ENCODE results near the gene SPTLC3. TPM values are rescaled to one million over a fixed set of nuclear protein-coding genes. Genes with fewer than 3 reads are reported as not detected.

SPTLC3 gene
- total RNA-seq, 3 donors from 2014 or later, result 7.7 to 11.1 (median 7.9) TPM

DNA sequence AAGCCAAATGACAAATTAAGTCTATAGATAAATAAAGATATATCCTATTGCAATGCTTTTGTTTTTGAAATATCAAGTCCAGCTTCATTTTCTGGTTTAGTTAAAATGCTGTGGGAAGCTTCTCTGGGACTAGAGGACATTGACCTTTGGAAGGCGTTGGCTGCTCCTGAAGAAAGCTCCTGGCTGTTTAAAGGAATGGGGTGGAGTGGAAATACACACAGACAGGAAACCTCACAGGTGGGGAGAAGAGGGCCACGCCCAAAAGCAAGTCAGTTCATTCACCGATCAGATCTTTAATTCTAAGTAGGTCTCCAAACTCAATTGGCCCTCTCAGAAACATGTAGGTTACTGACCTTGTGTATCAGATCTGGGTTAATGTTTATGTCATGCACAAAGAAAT lies 59.6 kb downstream of the SPTLC3 start:
- Histone ChIP-seq H3K27me3 (no peaks in the 10 kb centered on the region), H3K9me3 (peaks cover 0 to 5% of the 10 kb centered on the region in 2 donors), H3K27ac (no peak overlapping the region), H3K4me1 (no peaks in the 10 kb centered on the region), H3K36me3 (no peaks in the 10 kb centered on the region), H3K4me3 (no peak overlapping the region)
- intact Hi-C loops (cut with DNase I; ENCODE audit: low total_unique reads), result no loop called here
- no peak for DNase-seq (ENCODE audit: low spot score in 2 of 2)
- TF ChIP-seq, protein P1, sequence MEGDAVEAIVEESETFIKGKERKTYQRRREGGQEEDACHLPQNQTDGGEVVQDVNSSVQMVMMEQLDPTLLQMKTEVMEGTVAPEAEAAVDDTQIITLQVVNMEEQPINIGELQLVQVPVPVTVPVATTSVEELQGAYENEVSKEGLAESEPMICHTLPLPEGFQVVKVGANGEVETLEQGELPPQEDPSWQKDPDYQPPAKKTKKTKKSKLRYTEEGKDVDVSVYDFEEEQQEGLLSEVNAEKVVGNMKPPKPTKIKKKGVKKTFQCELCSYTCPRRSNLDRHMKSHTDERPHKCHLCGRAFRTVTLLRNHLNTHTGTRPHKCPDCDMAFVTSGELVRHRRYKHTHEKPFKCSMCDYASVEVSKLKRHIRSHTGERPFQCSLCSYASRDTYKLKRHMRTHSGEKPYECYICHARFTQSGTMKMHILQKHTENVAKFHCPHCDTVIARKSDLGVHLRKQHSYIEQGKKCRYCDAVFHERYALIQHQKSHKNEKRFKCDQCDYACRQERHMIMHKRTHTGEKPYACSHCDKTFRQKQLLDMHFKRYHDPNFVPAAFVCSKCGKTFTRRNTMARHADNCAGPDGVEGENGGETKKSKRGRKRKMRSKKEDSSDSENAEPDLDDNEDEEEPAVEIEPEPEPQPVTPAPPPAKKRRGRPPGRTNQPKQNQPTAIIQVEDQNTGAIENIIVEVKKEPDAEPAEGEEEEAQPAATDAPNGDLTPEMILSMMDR (IDR thresholded peaks at IDR 0.05), result no peak
- TF ChIP-seq POLR2AphosphoS5 (IDR thresholded peaks at IDR 0.05) (no peak), POLR2A (IDR thresholded peaks at IDR 0.05) (no peak)

DNA sequence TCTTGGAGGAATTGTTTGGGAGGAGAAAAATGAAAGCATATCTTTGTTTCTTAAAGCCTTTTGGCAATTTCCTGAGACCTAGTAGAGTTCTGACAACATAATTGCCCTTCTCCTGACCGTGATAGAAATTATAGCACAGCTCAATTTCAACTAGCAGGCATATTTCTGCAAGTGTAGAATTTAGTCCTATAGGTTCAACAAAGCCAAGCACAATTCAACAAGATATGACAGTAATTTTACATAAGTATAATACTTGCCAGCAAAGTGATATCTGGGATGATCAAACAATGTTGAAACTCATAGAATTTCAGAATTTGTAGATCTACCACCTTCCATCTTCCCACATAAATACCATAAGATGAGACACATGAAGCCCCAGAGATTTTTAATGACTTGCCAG lies 73.1 kb downstream of the SPTLC3 start:
- Histone ChIP-seq H3K27ac (no peak overlapping the region), H3K9me3 (no peaks in the 10 kb centered on the region), H3K4me3 (no peak overlapping the region), H3K36me3 (no peaks in the 10 kb centered on the region), H3K4me1 (no peaks in the 10 kb centered on the region), H3K27me3 (no peaks in the 10 kb centered on the region)
- intact Hi-C loops (cut with DNase I; ENCODE audit: low total_unique reads), result no loop called here
- TF ChIP-seq POLR2A (IDR thresholded peaks at IDR 0.05) (no peak), POLR2AphosphoS5 (IDR thresholded peaks at IDR 0.05) (no peak)
- TF ChIP-seq, protein P1 (IDR thresholded peaks at IDR 0.05), result no peak
- no peak for DNase-seq (ENCODE audit: low spot score in 2 of 2)

DNA sequence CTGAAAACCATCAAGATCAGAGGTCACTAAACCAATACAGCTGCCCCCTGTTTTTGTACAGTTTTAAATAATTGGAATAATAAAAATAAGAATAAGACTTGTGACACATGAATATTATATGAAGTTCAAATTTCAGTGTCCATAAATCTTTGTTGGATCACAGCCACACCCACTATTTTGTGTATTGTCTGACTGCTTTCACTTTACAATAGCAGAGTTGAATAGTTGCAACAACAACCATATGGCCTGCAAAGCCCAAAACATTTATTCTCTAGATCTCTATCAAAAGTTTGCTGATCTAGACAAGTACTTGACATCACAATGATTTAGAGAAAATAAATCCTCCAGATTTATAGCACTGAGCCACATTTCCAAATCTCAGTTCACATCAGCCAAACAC lies 73.6 kb downstream of the SPTLC3 start:
- intact Hi-C loops (cut with DNase I; ENCODE audit: low total_unique reads), result no loop called here
- H3K27ac ChIP-seq, result no peak overlapping the region
- no peaks in the 10 kb centered on the region for H3K36me3 ChIP-seq
- H3K4me1 ChIP-seq, result no peaks in the 10 kb centered on the region
- no peak for DNase-seq (ENCODE audit: low spot score in 2 of 2)
- TF ChIP-seq, protein P1 (IDR thresholded peaks at IDR 0.05), result no peak
- TF ChIP-seq POLR2A (IDR thresholded peaks at IDR 0.05), result no peak
- no peak for TF ChIP-seq POLR2AphosphoS5 (IDR thresholded peaks at IDR 0.05)
- H3K4me3 ChIP-seq, result no peak overlapping the region
- H3K9me3 ChIP-seq, result no peaks in the 10 kb centered on the region
- H3K27me3 ChIP-seq, result no peaks in the 10 kb centered on the region

DNA sequence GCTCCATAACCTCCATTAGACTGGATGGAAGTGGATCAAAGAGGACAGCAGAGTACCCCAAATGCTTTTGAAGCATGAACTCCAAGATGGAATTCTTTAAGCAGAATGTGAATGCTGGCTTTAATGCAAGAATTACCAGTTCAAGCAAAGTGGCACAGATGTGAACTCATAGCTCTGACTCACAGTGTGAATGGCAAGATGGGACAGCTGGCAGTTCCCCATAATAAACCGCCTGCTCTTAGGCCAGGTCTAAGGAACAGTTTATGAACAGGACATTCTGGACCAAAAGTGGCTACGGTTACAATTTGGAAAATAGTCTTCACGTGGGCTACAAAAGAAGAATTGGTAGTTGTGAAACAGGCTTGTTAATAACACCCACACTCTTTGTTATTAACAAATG lies 76.5 kb downstream of the SPTLC3 start:
- H3K27me3 ChIP-seq, result no peaks in the 10 kb centered on the region
- no peaks in the 10 kb centered on the region for H3K36me3 ChIP-seq
- TF ChIP-seq POLR2A (IDR thresholded peaks at IDR 0.05) (no peak), POLR2AphosphoS5 (IDR thresholded peaks at IDR 0.05) (no peak)
- TF ChIP-seq, protein P1 (IDR thresholded peaks at IDR 0.05), result no peak
- no peak overlapping the region for H3K4me3 ChIP-seq
- DNase-seq (ENCODE audit: low spot score in 2 of 2), result no peak
- no peak overlapping the region for H3K27ac ChIP-seq
- H3K9me3 ChIP-seq, result no peaks in the 10 kb centered on the region
- intact Hi-C loops (cut with DNase I; ENCODE audit: low total_unique reads), result no loop called here
- no peaks in the 10 kb centered on the region for H3K4me1 ChIP-seq

DNA sequence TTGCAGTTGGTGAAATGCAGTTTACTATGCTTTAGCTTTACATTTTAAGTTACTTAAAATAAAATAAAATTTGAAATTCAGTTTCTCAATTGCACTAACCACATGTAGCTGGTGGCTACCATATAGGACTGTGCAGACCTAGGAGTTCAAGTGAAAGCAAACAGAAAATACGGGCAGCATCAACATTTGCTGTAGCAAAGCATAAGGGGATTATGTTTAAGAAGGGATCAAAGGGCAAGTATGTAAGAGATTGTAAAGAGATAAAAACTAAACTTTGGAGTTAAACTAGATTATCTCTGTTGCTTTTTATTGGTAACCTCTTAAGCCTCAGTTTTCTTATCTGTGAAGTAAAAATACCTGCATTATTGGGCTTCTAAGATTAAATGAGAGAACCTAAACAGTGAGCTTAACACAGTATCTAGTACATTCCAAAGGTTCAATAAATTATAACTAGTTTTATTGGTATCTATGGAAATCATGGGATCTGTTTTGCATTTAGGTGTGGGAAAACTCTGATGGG lies 81.2 kb downstream of the SPTLC3 start:
- TF ChIP-seq, protein P1 (IDR thresholded peaks at IDR 0.05), result no peak
- no peak for TF ChIP-seq POLR2A (IDR thresholded peaks at IDR 0.05)
- TF ChIP-seq POLR2AphosphoS5 (IDR thresholded peaks at IDR 0.05), result no peak
- DNase-seq (ENCODE audit: low spot score in 2 of 2), result no peak
- Histone ChIP-seq H3K27me3 (no peaks in the 10 kb centered on the region), H3K4me1 (no peaks in the 10 kb centered on the region), H3K36me3 (no peaks in the 10 kb centered on the region), H3K4me3 (no peak overlapping the region), H3K9me3 (no peaks in the 10 kb centered on the region), H3K27ac (no peak overlapping the region)
- intact Hi-C loops (cut with DNase I; ENCODE audit: low total_unique reads), result no loop called here

Data from breast epithelium (tissue), 4 donors.